Hindlimb muscle (tissue), 1 donor: ENCODE data around the gene GLRB. TPM values are rescaled to one million over a fixed set of nuclear protein-coding genes. Genes with fewer than 3 reads are reported as not detected.
A peak's percentile ranks its signal among the peaks of the same experiment; 100 is the strongest.
"Not testable (repeated sequence)": the region's sequence is repeated elsewhere in the genome, so short reads cannot be mapped to it uniquely, and the experiment has no call there.

Experiments
- DNase-seq: peaks from one replicate; pipeline ENCODE4 v3.0.0-alpha.2; 2013
- polyA plus RNA-seq: library from polyadenylated mRNA; unstranded; fragments of 120-200 nt; gene quantifications from one replicate; pipeline ENCODE4 v1.2.1, GENCODE V29; 2013; ENCODE audit not compliant: insufficient read length

GLRB gene
- 6.5 TPM for polyA plus RNA-seq

DNA sequence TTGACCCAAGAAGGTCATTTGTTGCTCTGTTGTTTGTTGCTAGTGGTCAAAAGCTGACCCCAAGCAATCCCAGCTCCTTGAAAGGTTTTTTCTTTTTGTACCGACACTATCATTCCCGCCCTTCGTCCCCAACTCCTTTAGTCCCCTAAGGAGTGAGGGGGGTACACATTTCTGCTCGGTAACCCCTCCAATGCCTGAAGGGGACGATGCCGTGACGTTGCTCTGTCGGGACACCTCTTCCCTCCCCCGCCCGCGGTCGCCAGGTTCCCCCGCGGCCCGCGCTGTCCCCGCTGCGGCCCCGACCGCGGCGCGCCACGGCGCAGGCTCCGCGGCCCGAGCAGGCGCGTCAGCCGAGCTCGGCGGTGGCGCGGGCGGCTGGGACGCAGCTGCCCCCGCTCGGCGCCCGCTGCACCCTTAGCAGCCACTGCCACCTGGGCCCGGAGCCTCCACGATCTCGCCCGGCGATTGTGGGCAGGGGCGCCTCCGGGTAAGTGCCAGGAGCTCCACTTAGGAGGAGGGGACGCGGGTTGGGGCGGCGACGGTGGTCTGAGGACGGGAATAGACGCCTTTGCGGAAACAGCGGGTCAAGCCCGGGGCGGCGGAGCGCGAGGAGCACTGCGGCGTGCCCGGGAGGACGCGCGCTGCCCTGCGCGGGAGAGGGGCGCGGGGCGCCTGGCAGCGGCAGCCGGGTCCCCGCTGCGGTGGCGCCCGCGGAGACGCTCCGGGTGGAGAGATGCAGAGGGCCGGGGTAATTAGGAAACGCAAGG lies at the start of gene GLRB:
Gene GLRB (plus strand): TSS at position 340 of the 767 bp plus-strand sequence. CDS start 1,875 bp downstream, outside the sequence.
- DNase-seq: peak; percentile 40

DNA sequence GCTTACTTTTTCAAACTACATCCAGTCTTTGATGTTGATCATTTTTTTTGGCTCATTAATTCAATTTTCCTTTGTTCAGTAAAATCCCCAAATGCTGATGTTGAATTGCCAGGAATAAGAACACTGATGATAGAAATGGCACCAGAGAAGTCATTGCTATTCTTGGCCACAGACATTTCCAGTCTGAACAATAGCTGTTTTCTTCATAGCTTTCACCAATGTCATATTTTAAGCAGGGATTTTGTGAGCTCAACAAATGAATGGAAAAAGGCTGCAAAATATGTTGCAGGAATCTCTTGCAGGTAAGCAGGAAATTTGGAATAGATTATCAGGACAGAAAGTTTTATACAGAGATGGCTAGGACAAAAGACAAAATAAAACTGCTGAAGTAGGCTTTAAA lies 40.5 kb upstream of the GLRB start:
- no peak for DNase-seq

DNA sequence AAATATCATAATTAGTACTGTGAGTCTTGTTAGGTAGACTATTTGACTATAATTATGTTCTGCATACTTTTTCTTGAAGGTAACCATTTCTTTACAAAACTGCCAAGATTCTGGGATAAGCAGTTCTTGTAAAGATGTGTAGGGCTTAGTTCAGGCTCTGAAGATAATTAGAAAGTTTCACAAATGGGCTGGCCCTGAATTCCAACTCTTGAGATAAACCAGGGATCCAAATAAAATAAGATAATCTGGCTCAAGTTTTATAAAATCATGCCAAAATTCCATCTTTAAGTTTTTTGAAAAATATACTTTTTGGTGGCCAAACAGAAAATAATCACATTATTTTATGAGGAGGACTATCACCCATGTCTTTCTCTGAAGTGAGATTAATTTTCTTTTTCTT lies 35.5 kb upstream of the GLRB start:
- no peak for DNase-seq

DNA sequence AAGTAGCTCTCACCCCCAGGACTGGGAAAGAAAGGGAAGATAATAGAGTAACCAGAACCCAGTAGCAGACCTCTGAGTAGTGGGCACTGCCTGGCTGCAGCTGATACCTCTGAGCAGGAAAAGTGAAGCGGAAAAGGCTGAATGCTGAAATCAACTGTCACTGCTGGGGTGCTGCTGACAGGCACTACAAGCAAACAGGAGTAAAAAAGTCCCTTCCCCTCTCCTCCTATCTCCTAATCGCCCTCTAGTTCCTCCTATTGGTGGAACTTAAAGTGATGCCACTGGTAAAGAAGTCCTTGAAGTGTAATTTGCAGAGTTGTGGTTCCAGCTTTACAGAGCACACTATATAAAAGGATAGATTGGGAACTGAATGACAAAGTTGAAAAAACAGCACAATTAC lies 32.8 kb upstream of the GLRB start:
- no peak for DNase-seq

DNA sequence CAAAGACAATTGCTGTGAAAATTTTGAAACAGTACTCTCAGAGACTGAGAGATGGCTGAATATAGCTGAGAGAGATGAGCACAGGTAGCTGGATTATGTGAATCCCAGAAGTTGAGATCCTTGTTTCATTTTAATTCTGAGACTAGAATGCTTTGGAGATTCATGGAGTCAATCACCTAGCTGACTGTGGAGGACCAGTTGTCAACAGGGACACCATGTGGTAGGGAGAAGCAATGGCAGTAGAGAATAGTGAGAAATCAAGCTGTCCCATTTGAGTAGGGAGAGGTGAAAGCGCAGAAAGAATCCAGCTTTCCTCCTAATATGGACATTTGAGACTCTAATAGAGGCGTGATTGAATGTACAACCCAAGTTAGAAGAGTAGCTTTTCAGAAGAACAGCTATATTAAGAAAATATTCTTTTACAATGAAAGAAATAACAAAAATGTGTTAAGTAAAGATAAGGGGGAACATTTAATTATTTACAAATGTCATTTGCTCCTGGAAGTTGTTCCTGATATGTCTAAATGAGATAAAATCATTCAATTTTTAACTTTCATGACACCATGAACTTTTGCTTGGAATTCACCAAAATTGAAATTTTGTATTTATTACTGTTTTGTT lies 30.3 kb upstream of the GLRB start:
- DNase-seq: peak; percentile 21

DNA sequence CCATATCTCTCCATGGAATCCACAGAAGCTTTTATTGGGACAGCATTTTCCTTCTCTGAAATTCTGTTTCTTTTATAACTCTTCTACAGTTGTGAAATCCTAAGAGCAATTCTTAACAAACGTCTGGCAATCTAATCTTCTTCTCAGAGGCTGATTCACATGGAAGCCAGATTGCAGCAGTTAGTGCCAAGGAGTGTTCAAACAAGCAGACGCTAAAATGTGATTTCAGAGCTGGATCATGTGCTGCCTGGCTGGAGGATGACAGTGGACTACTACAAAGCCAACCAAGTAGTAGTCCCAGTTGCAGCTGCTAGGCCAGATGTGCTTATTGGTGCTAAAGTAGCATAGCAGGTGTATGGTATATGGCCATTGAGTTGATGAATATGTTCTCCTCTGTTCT lies 27.7 kb upstream of the GLRB start:
- peak; percentile 54 for DNase-seq

DNA sequence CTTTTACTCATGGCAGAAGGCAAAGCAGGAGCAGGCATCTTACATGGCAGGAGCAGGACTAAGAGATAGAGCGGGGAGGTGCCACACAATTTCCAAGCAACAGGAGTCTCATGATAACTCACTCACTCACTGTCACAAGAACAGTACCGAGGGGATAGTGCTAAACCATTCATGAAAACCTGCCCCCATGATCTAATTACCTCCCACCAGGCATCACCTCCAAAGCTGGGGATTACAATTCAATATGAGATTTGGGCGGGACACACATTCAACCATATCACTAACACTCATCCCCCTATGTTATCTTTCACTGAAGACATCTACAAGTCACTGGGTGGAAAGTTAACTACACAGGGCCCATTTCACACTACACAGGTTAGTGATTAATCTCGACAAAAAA lies 25.4 kb upstream of the GLRB start:
- DNase-seq: no peak

DNA sequence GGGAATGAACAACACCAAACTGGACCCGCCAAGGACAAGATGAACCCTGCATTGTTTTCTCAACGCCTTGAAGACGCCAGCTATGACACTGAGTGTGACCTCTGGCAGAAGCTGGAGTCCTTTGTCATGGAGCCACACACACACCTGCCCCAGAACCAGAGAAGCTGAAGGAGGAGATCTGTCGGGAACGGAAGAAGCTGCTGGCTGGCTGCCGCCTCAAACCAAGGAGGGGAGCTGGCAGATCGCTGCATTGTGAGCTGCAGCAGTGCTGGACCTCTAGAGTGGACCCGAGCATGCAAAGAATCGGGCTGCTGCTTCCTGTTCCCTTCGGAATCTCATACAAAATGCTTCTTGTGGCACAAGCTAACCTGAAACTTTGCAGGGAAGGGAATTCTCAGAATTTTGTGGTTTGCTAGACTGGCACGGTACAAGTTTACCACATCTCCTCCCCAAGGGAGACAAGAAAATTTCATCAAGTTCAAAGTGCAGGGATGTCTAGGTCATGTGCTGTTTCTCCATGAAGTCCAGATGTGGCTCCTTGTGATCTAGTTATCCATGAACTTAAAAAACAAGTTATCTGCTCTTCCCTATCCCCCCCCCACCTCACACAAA lies 23.4 kb upstream of the GLRB start:
- DNase-seq: no peak

DNA sequence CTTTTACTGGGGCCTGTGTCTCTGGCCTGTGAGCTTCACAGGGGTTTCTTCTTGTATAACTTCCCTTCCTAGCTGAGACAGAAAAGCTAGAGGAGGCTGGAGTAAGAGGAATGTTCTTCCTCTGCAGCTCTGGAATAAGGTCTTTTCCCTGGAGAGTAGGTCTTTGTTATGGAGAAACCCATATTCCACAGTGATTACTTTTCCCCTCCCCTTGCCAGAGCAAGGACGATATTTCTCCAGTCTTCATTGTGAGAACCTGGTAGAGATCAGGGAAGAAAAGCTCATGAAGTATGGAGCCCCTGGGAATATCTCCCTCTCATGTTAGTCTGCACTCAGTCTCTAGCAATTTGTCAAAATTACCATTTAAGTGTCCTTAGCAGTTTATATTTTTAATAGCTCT lies 18.7 kb upstream of the GLRB start:
- no peak for DNase-seq

DNA sequence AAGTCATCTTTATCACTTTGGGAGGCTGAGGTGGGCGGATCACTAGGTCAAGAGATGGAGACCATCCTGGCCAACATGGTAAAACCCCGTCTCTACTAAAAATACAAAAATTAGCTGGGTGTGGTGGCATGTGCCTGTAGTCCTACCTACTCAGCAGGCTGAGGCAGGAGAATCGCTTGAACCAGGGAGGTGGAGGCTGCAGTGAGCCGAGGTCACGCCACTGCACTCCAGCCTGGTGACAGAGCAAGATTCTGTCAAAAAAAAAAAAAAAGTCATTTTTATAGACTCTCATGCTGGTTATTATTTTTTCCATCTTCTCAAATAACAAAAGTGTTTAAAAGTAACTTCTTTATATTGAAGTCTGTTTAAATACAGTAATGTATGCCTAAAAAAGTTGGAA lies 17.1 kb upstream of the GLRB start:
- not testable (repeated sequence) for DNase-seq

DNA sequence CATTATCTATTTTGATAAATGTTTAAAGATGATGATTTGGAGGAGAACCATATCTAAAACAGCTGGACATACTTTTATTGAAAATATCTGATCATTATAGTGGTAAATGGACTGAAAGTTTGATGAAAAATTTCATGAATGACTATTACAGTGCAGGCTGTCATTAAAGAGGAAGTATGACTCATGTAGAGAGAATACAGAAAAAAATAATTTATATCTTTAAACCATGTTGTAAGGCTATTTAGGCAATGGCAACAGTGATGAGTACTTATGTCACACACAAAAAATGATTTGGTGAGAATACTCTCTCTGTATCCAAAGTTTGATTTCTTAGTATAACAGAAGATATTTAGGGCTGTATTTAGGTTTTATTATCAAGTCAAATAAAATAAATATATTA lies 3.9 kb upstream of the GLRB start:
- no peak for DNase-seq

DNA sequence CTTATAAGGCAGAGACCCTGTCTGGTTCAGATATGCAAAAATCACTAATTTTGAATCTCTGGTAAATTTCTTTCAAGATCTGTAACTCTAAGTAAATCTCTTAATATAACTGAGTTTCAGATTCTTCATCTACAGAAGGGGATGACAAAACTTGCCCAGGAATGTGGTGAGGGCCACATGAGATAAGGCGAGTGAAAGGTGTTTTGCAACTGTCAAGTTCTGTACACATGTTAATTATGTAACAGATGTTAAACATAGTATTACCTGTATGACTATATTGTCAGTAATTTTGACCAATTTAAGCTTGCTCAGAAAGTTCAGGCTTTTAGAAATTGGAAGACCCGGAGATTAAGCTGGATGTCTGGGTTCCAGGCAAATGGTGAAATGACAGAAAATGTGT lies 549 bp upstream of the GLRB start:
- DNase-seq: no peak

DNA sequence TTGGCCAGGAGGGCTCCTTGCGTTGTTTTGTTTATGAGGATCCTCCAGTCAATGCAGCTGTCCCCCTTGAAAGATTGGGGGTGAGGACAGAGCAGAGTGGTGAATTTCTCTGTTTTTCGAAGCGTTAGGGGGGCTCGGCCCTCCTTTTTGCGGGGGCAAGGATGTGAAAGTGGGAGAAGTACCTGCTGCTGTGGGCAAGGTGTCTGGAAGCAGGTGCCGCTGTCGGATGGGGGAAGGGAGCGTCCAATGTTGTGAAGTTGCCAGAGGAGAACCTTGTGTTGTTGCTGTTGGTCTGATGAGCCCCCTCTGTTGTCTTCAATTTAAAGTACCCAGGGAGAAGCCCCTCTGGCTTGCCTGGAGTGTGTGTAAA lies 613 bp downstream of the GLRB start:
- DNase-seq: peak; percentile 6

DNA sequence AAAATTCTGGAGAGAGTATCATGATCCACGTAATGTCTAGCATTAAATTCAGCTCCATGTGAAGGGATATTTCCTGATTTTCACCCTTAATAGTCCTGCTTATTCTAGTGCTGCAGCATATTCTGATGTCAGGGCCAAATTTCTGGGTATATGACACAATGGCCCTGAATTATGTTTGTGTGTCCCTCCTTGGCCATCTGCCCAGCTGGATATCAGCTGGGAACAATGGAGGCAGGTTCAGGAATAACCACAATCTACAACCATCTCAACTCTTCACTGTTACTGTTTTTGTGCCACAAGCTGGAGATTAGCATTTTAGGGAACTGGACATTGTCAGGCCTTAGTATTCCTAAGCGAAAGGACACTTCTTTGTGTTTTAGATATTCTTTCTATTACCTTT lies 3.5 kb downstream of the GLRB start:
- DNase-seq: no peak

DNA sequence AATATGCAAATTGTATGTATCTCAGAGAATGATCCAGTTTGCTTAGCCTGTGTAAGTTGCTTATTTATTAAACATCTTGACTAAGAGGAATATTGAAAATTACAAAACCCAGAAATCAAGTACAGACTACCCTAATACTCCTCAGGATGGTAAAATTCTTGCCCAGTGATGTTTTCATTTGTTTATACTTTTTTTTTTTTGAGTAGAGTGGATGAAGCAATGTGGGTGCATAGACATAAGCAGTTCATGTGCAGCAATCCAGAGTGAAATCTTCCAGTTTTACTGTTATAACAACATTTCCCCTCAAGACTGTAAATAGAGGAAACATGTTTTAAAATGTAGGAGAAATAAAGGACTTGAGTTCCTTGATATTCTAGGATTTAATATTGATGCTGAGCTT lies 4.7 kb downstream of the GLRB start:
- DNase-seq: no peak

DNA sequence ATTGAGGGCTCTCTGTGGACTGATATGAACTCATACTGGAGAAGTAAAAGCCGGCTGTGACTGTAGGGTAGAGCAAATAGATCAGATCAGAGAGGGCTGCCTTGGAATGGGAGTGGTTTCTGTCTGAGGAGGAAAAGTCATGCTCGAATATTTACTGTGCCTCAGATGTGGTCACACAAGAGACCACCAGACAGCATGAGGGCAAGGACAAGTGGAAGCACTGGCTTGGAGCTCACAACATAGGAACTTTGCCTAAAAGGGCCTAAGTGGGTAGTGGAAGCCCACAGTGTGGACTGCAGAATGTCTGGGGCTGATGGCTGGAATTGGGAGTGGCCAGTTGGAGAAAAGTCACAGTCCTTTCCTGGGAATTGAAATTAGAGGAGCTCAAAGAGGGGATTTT lies 19.8 kb downstream of the GLRB start:
- no peak for DNase-seq

DNA sequence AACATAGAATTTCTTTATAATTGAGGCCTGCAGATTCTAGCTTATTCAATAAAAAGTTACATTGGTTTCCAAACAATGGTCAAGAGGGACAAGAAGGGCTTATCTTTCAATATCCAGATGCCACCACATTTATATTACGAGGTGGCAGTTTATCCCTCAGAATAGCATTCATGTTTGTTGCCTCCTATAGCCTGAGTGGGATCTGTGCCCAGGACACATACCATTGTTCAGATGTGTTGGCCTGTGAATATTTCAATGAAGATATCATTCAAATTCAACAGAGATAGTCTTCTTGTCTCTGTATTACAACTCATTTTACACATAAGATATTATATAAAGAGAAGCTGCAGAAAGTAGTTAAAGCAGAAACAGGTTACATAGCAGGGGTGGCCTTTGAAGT lies 20.5 kb downstream of the GLRB start:
- DNase-seq: no peak

DNA sequence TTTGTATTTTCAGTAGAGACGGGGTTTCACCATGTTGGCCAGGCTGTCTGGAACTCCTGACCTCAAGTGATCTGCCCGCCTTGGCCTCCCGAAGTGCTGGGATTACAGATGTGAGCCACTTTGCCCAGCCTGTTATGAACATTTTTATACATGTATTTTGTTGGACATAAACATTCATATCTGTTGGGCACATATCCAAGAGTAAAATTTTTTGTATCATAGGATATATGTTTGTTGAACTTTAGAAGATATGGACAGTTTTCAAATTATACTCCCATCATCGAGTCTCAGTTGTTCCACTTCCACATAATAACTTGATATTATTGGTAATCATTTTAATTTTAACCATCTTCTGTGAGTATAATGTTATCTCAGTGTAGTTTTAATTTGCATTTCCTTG lies 23.6 kb downstream of the GLRB start:
- no peak for DNase-seq

DNA sequence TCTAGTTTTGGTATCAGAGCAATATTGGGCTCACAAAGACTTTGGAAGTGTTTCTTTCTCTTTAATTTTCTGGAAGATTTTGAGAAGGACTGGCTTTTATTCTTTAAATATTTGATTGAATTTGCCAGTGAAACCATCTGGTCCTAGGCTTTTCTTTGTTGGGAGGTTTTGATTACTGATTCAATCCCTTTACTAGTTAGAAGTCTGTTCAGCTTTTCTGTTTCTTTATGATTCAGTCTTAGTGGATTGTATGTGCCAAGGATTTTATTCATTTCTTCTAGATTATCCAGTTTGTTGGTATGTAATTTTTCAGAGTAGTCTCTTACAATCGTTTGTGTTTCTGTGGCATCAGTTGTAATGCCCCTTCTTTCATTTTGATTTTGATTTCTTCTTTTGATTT lies 28.6 kb downstream of the GLRB start:
- DNase-seq: no peak

DNA sequence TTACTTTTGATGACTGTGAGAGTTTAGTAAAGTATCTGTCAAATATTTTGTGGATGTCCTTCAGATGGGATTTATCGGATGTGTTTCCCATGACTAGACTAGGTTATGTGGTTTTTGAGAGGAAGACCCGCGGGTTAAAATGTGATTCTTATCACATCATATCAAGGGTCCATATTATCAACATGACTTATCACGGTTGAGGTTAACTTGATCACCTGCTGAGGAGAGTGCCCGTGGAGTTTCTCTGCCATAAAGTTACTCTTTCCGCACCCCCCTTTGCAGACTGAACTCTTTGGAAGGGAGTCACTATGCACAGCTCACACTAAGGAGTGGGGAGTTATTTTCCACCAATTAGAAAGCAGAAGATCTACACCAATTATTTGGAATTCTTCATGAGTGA lies 38.7 kb downstream of the GLRB start:
- no peak for DNase-seq

DNA sequence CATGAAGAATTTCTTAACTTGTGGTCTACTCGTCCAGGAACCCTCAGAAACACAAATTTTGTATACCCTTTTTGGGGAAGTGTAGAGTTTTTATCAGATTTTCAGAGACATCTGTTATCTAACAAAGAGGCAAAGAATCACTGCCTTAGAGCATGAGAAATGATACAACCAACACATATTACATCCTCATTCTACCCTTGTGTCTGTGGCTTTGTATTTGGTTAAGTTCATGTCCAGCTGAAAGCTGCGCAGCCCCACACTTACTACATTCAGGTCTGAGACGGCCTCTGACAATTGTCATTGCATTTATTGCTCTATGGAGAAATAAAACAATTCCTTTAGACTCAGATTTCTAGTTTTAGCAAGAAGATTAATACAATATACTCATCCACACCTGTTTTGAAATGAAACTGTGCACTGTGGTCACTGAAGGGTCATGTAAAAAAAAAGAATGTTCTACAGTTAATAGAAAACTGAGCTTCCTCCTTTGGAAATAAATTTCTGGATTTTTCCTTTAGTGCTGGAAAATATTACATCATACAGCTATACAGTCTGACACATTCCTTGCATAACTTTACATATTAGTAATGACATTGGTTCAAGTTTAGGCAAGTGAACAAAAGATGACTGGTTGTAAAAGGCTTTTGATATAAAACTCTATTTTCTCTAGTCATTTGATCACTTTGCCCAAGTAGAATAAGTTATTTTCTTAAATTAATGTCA lies 39.8 kb downstream of the GLRB start:
- peak; percentile 29 for DNase-seq

DNA sequence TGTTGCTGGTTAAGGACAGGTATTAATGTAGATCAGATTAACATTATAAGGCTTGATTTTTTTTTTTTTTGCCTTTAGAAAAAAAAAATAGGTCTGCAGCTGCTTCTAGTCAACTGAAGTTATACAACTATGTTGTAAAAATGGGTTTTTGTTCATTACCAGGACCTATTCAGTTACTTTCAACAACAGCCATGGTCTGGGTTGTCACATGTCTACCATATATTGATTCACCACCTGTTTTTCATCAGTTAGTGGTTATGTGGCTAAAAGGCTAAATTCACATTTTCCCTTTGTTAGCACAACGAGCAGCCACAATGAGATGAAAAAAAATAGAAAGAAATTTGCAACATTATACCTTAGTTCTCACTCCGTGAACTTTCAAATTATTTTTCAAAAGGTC lies 45.5 kb downstream of the GLRB start:
- DNase-seq: no peak

DNA sequence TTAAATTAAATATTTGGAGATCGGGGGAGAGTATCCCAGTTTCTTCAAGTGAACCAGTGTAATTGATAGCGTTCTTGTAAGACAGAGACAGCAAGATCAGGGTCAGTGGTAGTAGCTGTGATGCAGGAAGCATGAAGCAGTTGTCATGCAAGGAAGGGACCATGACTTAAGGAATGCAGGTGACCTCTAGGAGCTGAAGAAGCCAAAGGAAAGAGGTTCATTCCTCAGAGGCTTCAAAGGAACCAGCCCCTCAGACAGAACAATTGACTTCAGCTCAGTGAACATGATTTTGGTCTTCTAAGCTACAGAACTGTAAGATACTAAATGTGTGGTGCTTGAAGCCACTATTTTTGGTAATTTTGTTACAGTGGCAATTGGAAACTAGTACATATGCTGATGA lies 51.6 kb downstream of the GLRB start:
- DNase-seq: no peak

DNA sequence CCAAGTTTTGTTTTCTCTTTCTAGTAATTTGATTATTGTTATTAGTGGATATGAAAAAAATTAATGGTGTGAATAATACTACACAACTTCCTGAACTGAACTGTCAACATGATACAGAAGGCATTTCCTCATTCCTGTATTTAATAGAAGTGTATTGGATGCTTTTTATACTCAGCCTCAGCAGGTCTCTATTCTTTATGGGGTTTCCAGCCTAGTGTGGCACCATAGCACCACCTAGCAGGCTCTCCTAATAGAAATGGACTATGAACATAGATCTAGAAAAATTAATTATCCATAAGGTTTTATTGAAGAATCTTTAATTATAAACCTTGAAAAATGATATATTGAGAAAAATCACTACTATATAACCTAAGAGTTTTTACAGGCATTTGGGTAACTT lies 52.4 kb downstream of the GLRB start:
- no peak for DNase-seq
